Trophoblast cell (in vitro differentiated cells and primary cell): Measurements from ENCODE around the gene C3orf18.
A peak's percentile ranks its signal among the peaks of the same experiment; 100 is the strongest.

Experiments
- DNase-seq, 2 donors: peaks; one replicate each; pipeline ENCODE4 v3.0.0-alpha.2; 2016
- H2AFZ ChIP-seq: 2 replicates; pipeline ENCODE4 v1.6.1; 2013; ENCODE audit warnings: low read length, moderate library complexity, mild to moderate bottlenecking; ENCODE audit not compliant: insufficient read depth, poor library complexity
- H2AK5ac ChIP-seq: 2 replicates; pipeline ENCODE4 v1.6.1; 2013; ENCODE audit warnings: mild to moderate bottlenecking, low read length
- H2BK120ac ChIP-seq: 2 replicates; pipeline ENCODE4 v1.6.1; 2013; ENCODE audit warnings: low read length, mild to moderate bottlenecking, moderate library complexity; ENCODE audit not compliant: insufficient read depth, poor library complexity
- H2BK12ac ChIP-seq: 2 replicates; pipeline ENCODE4 v1.6.1; 2013; ENCODE audit warnings: mild to moderate bottlenecking, low read length, moderate library complexity
- H2BK5ac ChIP-seq: 2 replicates; pipeline ENCODE4 v1.6.1; 2013; ENCODE audit warnings: low read length, low read depth, moderate library complexity, mild to moderate bottlenecking; ENCODE audit not compliant: poor library complexity
- H3K14ac ChIP-seq: 2 replicates; pipeline ENCODE4 v1.6.1; 2013; ENCODE audit warnings: mild to moderate bottlenecking, low read length
- H3K18ac ChIP-seq: 2 replicates; pipeline ENCODE4 v1.6.1; 2013; ENCODE audit warnings: mild to moderate bottlenecking, low read length
- H3K23ac ChIP-seq: 2 replicates; pipeline ENCODE4 v1.6.1; 2013; ENCODE audit warnings: low read length
- H3K27ac ChIP-seq: 2 replicates; pipeline ENCODE4 v1.5.1; 2013; ENCODE audit warnings: low read depth, mild to moderate bottlenecking, inconsistent platforms, low read length, moderate library complexity
- H3K27me3 ChIP-seq: 2 replicates; pipeline ENCODE4 v1.6.1; 2013; ENCODE audit warnings: inconsistent platforms, mild to moderate bottlenecking, low read length, moderate library complexity; ENCODE audit not compliant: insufficient read depth
- H3K36me3 ChIP-seq, 2 experiments: 1 replicate in 1 of 2; 2 replicates in 1 of 2; pipeline ENCODE4 v1.6.1; 2013; ENCODE audit warnings: low read length in 2 of 2, mild to moderate bottlenecking in 2 of 2, moderate library complexity in 1 of 2; ENCODE audit not compliant: insufficient read depth in 2 of 2, control insufficient read depth in 1 of 2
- H3K4ac ChIP-seq: 2 replicates; pipeline ENCODE4 v1.6.1; 2013; ENCODE audit warnings: low read depth, mild to moderate bottlenecking, low read length, moderate library complexity
- H3K4me1 ChIP-seq, 2 experiments: 1 replicate in 1 of 2; 2 replicates in 1 of 2; pipeline ENCODE4 v1.6.1; 2013; ENCODE audit warnings: low read length in 2 of 2, mild to moderate bottlenecking in 2 of 2, moderate library complexity in 1 of 2; ENCODE audit not compliant: insufficient read depth in 2 of 2, control insufficient read depth in 1 of 2
- H3K4me2 ChIP-seq: 2 replicates; pipeline ENCODE4 v1.6.1; 2013; ENCODE audit warnings: inconsistent platforms, mild to moderate bottlenecking, low read length, moderate library complexity
- H3K4me3 ChIP-seq: 2 replicates; pipeline ENCODE4 v1.5.1; 2013; ENCODE audit warnings: mild to moderate bottlenecking, low read depth, low read length, inconsistent platforms
- H3K79me1 ChIP-seq: one replicate; pipeline ENCODE4 v1.6.1; 2013; ENCODE audit warnings: low read length
- H3K79me2 ChIP-seq: 2 replicates; pipeline ENCODE4 v1.6.1; 2013; ENCODE audit warnings: low read length, mild to moderate bottlenecking; ENCODE audit not compliant: control insufficient read depth, insufficient read depth, poor library complexity
- H3K9ac ChIP-seq: 2 replicates; pipeline ENCODE4 v1.6.1; 2013; ENCODE audit warnings: mild to moderate bottlenecking, low read length
- H3K9me3 ChIP-seq: 2 replicates; pipeline ENCODE4 v1.6.1; 2013; ENCODE audit warnings: low read depth, mild to moderate bottlenecking, control low read depth, inconsistent platforms, low read length; ENCODE audit not compliant: insufficient read depth
- H4K12ac ChIP-seq: 2 replicates; pipeline ENCODE4 v1.6.1; 2013; ENCODE audit warnings: low read depth, mild to moderate bottlenecking, low read length, moderate library complexity
- H4K8ac ChIP-seq: 2 replicates; pipeline ENCODE4 v1.6.1; 2013; ENCODE audit warnings: low read depth, mild to moderate bottlenecking, low read length, moderate library complexity
- H4K91ac ChIP-seq: one replicate; pipeline ENCODE4 v1.6.1; 2013; ENCODE audit warnings: low read depth, mild to moderate bottlenecking, low read length, moderate library complexity
- WGBS: extraction: QIAGEN DNeasy Blood & Tissue Kit; methylation state at CpG from one replicate; pipeline ENCODE4 v1.1.7; 2013; ENCODE audit warnings: missing lambda C conversion rate; ENCODE audit not compliant: insufficient read length, insufficient coverage; ENCODE audit errors: extremely low coverage; 5-methylcytosine and 5-hydroxymethylcytosine counted together

Gene C3orf18

GRCh38 chr3:50572801-50573371 lies 5.3 kb upstream of the C3orf18 start:
- Histone ChIP-seq H3K9ac (no peak overlapping the region), H3K79me2 (no peaks in the 10 kb centered on the region), H3K9me3 (peaks cover 3% of the 10 kb centered on the region), H3K4ac (no peak overlapping the region), H3K4me2 (no peak overlapping the region), H2AK5ac (no peak overlapping the region), H2AFZ (no peak overlapping the region), H2BK120ac (no peak overlapping the region), H3K4me1 (peaks cover 2% of the 10 kb centered on the region in 2 experiments), H4K12ac (no peak overlapping the region), H3K4me3 (no peak overlapping the region), H2BK12ac (no peak overlapping the region), H3K27me3 (peaks cover 3% of the 10 kb centered on the region), H3K79me1 (peaks cover 8% of the 10 kb centered on the region), H3K14ac (no peak overlapping the region), H3K18ac (no peak overlapping the region), H3K27ac (no peak overlapping the region), H2BK5ac (no peak overlapping the region), H3K36me3 (peaks cover 11 to 18% of the 10 kb centered on the region in 2 experiments), H3K23ac (no peak overlapping the region), H4K8ac (no peak overlapping the region), H4K91ac (no peak overlapping the region)
- no CpG with 5 or more reads among the region's 4 CpGs for WGBS
- no peak for DNase-seq

- Histone ChIP-seq H3K9me3 (peaks cover 3% of the 10 kb centered on the region), H4K12ac (no peak overlapping the region), H2BK12ac (no peak overlapping the region), H3K4me2 (no peak overlapping the region), H4K8ac (no peak overlapping the region), H3K36me3 (peaks cover 5 to 11% of the 10 kb centered on the region in 2 experiments), H3K79me2 (no peaks in the 10 kb centered on the region), H3K14ac (no peak overlapping the region), H2AK5ac (no peak overlapping the region), H3K4me3 (no peak overlapping the region), H3K23ac (no peak overlapping the region), H3K18ac (no peak overlapping the region), H3K27ac (no peak overlapping the region), H3K4ac (no peak overlapping the region), H4K91ac (no peak overlapping the region), H3K27me3 (peaks cover 10% of the 10 kb centered on the region), H3K79me1 (peaks cover 8% of the 10 kb centered on the region), H2BK5ac (no peak overlapping the region), H2AFZ (no peak overlapping the region), H3K9ac (no peak overlapping the region), H3K4me1 (peaks cover 2 to 6% of the 10 kb centered on the region in 2 experiments), H2BK120ac (no peak overlapping the region)
- no CpG with 5 or more reads among the region's 1 CpG for WGBS
- DNase-seq = peak; percentile 52 to 75
Measured at GRCh38 chr3:50572158-50572557, 4.6 kb upstream of the C3orf18 start.

- WGBS = no CpG with 5 or more reads among the region's 4 CpGs
- no peak overlapping the region for H3K27ac ChIP-seq
- H3K79me1 ChIP-seq = peaks cover 8% of the 10 kb centered on the region
- H4K12ac ChIP-seq = no peak overlapping the region
- H2BK12ac ChIP-seq = no peak overlapping the region
- no peak overlapping the region for H3K9ac ChIP-seq
- H4K8ac ChIP-seq = no peak overlapping the region
- peaks cover 0 to 7% of the 10 kb centered on the region in 2 experiments for H3K36me3 ChIP-seq
- DNase-seq = no peak
- no peak overlapping the region for H3K18ac ChIP-seq
- no peak overlapping the region for H2AFZ ChIP-seq
- no peak overlapping the region for H3K4me3 ChIP-seq
- no peak overlapping the region for H3K14ac ChIP-seq
- no peak overlapping the region for H3K4me2 ChIP-seq
- no peak overlapping the region for H2AK5ac ChIP-seq
- H2BK5ac ChIP-seq = no peak overlapping the region
- H4K91ac ChIP-seq = no peak overlapping the region
- peaks cover 15% of the 10 kb centered on the region for H3K27me3 ChIP-seq
- peaks cover 3% of the 10 kb centered on the region for H3K9me3 ChIP-seq
- no peak overlapping the region for H3K4ac ChIP-seq
- H2BK120ac ChIP-seq = no peak overlapping the region
- H3K79me2 ChIP-seq = no peaks in the 10 kb centered on the region
- H3K23ac ChIP-seq = no peak overlapping the region
- H3K4me1 ChIP-seq = peaks cover 2 to 6% of the 10 kb centered on the region in 2 experiments
Measured at GRCh38 chr3:50571486-50571885, 3.9 kb upstream of the C3orf18 start.

GRCh38 chr3:50570508-50571279 lies 3.1 kb upstream of the C3orf18 start:
- H3K14ac ChIP-seq = no peak overlapping the region
- H3K79me1 ChIP-seq = peaks cover 8% of the 10 kb centered on the region
- no peak overlapping the region for H4K12ac ChIP-seq
- H3K23ac ChIP-seq = no peak overlapping the region
- no peak overlapping the region for H2AFZ ChIP-seq
- no peak overlapping the region for H2BK12ac ChIP-seq
- no peak overlapping the region for H3K27ac ChIP-seq
- no peak overlapping the region for H3K18ac ChIP-seq
- peaks cover 15% of the 10 kb centered on the region for H3K27me3 ChIP-seq
- WGBS = no CpG with 5 or more reads among the region's 5 CpGs
- H3K9me3 ChIP-seq = peaks cover 3% of the 10 kb centered on the region
- H3K4me3 ChIP-seq = no peak overlapping the region
- H3K4ac ChIP-seq = no peak overlapping the region
- H3K36me3 ChIP-seq = peaks cover 0 to 7% of the 10 kb centered on the region in 2 experiments
- peak overlapping the region; percentile 63 for H3K4me2 ChIP-seq
- no peak overlapping the region for H2BK120ac ChIP-seq
- H3K4me1 ChIP-seq = peaks cover 2 to 6% of the 10 kb centered on the region in 2 experiments
- no peak overlapping the region for H2AK5ac ChIP-seq
- no peak overlapping the region for H4K91ac ChIP-seq
- no peak overlapping the region for H4K8ac ChIP-seq
- no peak overlapping the region for H3K9ac ChIP-seq
- DNase-seq = no peak
- no peaks in the 10 kb centered on the region for H3K79me2 ChIP-seq
- H2BK5ac ChIP-seq = no peak overlapping the region
